ENCODE measurements around the gene ATP4B. TPM values are rescaled to one million over a fixed set of nuclear protein-coding genes. Genes with fewer than 3 reads are reported as not detected.

The ATP4B gene
- total RNA-seq, 2 experiments from 2014 or later: not detected

- H4K20me1 ChIP-seq (ENCODE audit: insufficient read depth, low read length): no peaks in the 10 kb centered on the region
- intact Hi-C loops (cut with micrococcal nuclease; ENCODE audit: unreplicated experiment): no loop called here
- no peaks in the 10 kb centered on the region for H3K79me2 ChIP-seq (ENCODE audit: insufficient read depth, low read depth, low read length)
- no peak for TF ChIP-seq EZH2phosphoT487 (IDR thresholded peaks at IDR 0.05; ENCODE audit: borderline replicate concordance, low read depth, low read length)
- no peak for TF ChIP-seq CTCF (conservative IDR thresholded peaks at IDR 0.05; ENCODE audit: low read length)
- H3K9me3 ChIP-seq (ENCODE audit: low read length): no peaks in the 10 kb centered on the region
- DNase-seq (ENCODE audit: low spot score): no peak
- H3K9me2 ChIP-seq (ENCODE audit: insufficient read depth, low read length): no peaks in the 10 kb centered on the region
- POLR2A ChIA-PET: no interaction called here
- no peak overlapping the region for H2AFZ ChIP-seq (ENCODE audit: low read length)
- CTCF ChIA-PET (ENCODE audit: unreplicated experiment): no interaction called here
- no peak overlapping the region for H3K4me2 ChIP-seq (ENCODE audit: low read length)
- H3K4me1 ChIP-seq (ENCODE audit: insufficient read depth, low read length, poor library complexity, severe bottlenecking): no peaks in the 10 kb centered on the region
- no TSS peak for BruUV-seq (replicated peaks)
- H3K27ac ChIP-seq (ENCODE audit: low read depth, low read length, poor library complexity, severe bottlenecking): no peak overlapping the region
- no peaks in the 10 kb centered on the region for H3K36me3 ChIP-seq (ENCODE audit: insufficient read depth, low read length)
- no peak overlapping the region for H3K4me3 ChIP-seq (ENCODE audit: low read depth, low read length, poor library complexity, severe bottlenecking)
Observed at GRCh38 chr13:113671066-113672001, 13.3 kb upstream of the ATP4B start.

- no peaks in the 10 kb centered on the region for H3K36me3 ChIP-seq (ENCODE audit: insufficient read depth, low read length)
- POLR2A ChIA-PET: no interaction called here
- H3K9me2 ChIP-seq (ENCODE audit: insufficient read depth, low read length): no peaks in the 10 kb centered on the region
- no peaks in the 10 kb centered on the region for H3K79me2 ChIP-seq (ENCODE audit: insufficient read depth, low read depth, low read length)
- H3K4me3 ChIP-seq (ENCODE audit: low read depth, low read length, poor library complexity, severe bottlenecking): no peak overlapping the region
- H2AFZ ChIP-seq (ENCODE audit: low read length): no peak overlapping the region
- no peaks in the 10 kb centered on the region for H4K20me1 ChIP-seq (ENCODE audit: insufficient read depth, low read length)
- no peak for DNase-seq (ENCODE audit: low spot score)
- no TSS peak for BruUV-seq (replicated peaks)
- no peaks in the 10 kb centered on the region for H3K4me1 ChIP-seq (ENCODE audit: insufficient read depth, low read length, poor library complexity, severe bottlenecking)
- no peak overlapping the region for H3K27ac ChIP-seq (ENCODE audit: low read depth, low read length, poor library complexity, severe bottlenecking)
- H3K4me2 ChIP-seq (ENCODE audit: low read length): no peak overlapping the region
- H3K9me3 ChIP-seq (ENCODE audit: low read length): no peaks in the 10 kb centered on the region
- CTCF ChIA-PET (ENCODE audit: unreplicated experiment): no interaction called here
- intact Hi-C loops (cut with micrococcal nuclease; ENCODE audit: unreplicated experiment): no loop called here
- TF ChIP-seq CTCF (conservative IDR thresholded peaks at IDR 0.05; ENCODE audit: low read length) (no peak), EZH2phosphoT487 (IDR thresholded peaks at IDR 0.05; ENCODE audit: borderline replicate concordance, low read depth, low read length) (no peak)
Observed at GRCh38 chr13:113670541-113670940, 12.5 kb upstream of the ATP4B start.

- Histone ChIP-seq H3K9me3 (ENCODE audit: low read length) (no peaks in the 10 kb centered on the region), H3K4me2 (ENCODE audit: low read length) (no peak overlapping the region), H3K36me3 (ENCODE audit: insufficient read depth, low read length) (no peaks in the 10 kb centered on the region), H3K79me2 (ENCODE audit: insufficient read depth, low read depth, low read length) (no peaks in the 10 kb centered on the region), H4K20me1 (ENCODE audit: insufficient read depth, low read length) (no peaks in the 10 kb centered on the region), H2AFZ (ENCODE audit: low read length) (no peak overlapping the region), H3K4me3 (ENCODE audit: low read depth, low read length, poor library complexity, severe bottlenecking) (no peak overlapping the region), H3K27ac (ENCODE audit: low read depth, low read length, poor library complexity, severe bottlenecking) (no peak overlapping the region), H3K4me1 (ENCODE audit: insufficient read depth, low read length, poor library complexity, severe bottlenecking) (no peaks in the 10 kb centered on the region), H3K9me2 (ENCODE audit: insufficient read depth, low read length) (no peaks in the 10 kb centered on the region)
- POLR2A ChIA-PET: no interaction called here
- TF ChIP-seq EZH2phosphoT487 (IDR thresholded peaks at IDR 0.05; ENCODE audit: borderline replicate concordance, low read depth, low read length): no peak
- TF ChIP-seq CTCF (conservative IDR thresholded peaks at IDR 0.05; ENCODE audit: low read length): no peak
- BruUV-seq (replicated peaks): no TSS peak
- CTCF ChIA-PET (ENCODE audit: unreplicated experiment): no interaction called here
- DNase-seq (ENCODE audit: low spot score): no peak
- intact Hi-C loops (cut with micrococcal nuclease; ENCODE audit: unreplicated experiment): no loop called here
Observed at GRCh38 chr13:113669755-113670341, 11.8 kb upstream of the ATP4B start.
